ENCODE data around the gene C10orf143.

DNA sequence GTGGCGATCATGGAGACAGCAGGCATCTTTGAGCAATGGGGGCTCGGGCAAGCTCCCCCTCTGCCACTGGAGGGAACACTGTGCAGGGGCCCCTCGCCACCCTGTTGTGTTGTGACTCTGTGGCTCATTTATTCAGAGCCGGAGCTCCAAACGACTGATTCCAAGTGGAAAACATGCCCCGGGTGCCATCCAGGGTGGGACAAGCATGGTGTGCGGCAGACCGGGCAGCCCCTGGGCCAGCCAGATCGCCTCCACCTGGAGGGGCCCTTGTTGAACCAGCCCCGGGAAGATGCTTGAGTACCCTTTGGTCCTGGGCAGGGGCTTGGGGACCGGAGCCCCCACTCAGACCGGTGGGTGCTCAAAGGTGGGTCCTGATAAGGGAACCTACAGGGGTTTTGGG, 61.4 kb downstream of the C10orf143 start:
- TF ChIP-seq, protein P1, sequence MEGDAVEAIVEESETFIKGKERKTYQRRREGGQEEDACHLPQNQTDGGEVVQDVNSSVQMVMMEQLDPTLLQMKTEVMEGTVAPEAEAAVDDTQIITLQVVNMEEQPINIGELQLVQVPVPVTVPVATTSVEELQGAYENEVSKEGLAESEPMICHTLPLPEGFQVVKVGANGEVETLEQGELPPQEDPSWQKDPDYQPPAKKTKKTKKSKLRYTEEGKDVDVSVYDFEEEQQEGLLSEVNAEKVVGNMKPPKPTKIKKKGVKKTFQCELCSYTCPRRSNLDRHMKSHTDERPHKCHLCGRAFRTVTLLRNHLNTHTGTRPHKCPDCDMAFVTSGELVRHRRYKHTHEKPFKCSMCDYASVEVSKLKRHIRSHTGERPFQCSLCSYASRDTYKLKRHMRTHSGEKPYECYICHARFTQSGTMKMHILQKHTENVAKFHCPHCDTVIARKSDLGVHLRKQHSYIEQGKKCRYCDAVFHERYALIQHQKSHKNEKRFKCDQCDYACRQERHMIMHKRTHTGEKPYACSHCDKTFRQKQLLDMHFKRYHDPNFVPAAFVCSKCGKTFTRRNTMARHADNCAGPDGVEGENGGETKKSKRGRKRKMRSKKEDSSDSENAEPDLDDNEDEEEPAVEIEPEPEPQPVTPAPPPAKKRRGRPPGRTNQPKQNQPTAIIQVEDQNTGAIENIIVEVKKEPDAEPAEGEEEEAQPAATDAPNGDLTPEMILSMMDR (IDR thresholded peaks at IDR 0.05 in 4 of 5, conservative IDR thresholded peaks at IDR 0.05 in 1 of 5), result no peak
- no peak for TF ChIP-seq POLR2A (IDR thresholded peaks at IDR 0.05)
